GM12801 (cell line): Measurements from ENCODE around the gene ZFR.

ENCODE experiments used
- CTCF ChIP-seq: IDR thresholded peaks from one replicate; pipeline ENCODE4 v1.5.1; 2011; ENCODE audit warnings: control low read depth; ENCODE audit not compliant: insufficient read length; ENCODE audit errors: extremely low read depth

Gene ZFR

GRCh38 chr5:32476891-32477290 is 32.4 kb upstream of the ZFR start:
- no peak for TF ChIP-seq CTCF

- TF ChIP-seq CTCF, result no peak
Observed at GRCh38 chr5:32475334-32476097, 31.0 kb upstream of the ZFR start.

GRCh38 chr5:32474209-32474854 is 29.8 kb upstream of the ZFR start:
- no peak for TF ChIP-seq CTCF

- TF ChIP-seq CTCF, result no peak
Observed at GRCh38 chr5:32473072-32473471, 28.5 kb upstream of the ZFR start.

GRCh38 chr5:32471784-32472183 is 27.2 kb upstream of the ZFR start:
- TF ChIP-seq CTCF, result no peak

- no peak for TF ChIP-seq CTCF
Observed at GRCh38 chr5:32465076-32465475, 20.5 kb upstream of the ZFR start.

GRCh38 chr5:32462618-32463017 is 18.1 kb upstream of the ZFR start:
- TF ChIP-seq CTCF, result no peak
